Pons (tissue), 1 donor: Measurements from ENCODE around the gene TRPV2.

ENCODE experiments used
- DNase-seq: peaks from one replicate; pipeline ENCODE4 v3.0.0-alpha.2; 2016; ENCODE audit warnings: low spot score

The TRPV2 gene

DNA sequence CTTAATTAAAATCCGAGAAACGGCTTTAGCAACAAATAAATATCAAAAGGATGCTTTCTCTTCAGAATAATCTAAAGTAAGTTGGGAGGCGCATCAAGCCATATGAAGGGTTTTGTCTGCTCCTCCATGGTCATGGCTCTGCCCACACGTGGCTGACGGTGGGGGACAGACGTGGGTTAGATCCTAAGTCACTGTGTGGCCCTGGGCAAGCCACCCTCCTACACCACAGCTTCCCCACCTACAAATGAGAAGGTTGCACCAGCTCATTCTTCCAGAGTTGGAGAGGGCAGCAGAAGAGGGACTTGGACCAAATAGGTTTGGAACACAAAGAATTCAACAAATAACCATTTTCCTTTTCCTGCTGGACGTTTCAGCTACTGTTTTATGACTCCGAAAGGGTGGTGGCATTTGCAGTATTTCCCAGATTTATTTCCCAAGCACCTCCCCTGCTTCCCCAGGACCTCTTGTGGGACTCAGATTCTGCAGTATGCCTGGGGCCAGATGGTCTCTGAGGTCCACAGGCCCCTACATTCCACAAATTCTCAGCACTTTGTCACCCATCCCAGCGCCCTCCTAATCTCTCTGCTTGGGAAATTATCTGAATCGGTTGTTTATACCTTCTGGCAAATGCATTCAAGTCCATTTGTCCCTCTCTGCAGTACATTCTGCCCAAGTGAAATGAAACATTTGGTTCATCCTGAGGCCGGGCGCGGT, 58.8 kb downstream of the TRPV2 start:
- no peak for DNase-seq

DNA sequence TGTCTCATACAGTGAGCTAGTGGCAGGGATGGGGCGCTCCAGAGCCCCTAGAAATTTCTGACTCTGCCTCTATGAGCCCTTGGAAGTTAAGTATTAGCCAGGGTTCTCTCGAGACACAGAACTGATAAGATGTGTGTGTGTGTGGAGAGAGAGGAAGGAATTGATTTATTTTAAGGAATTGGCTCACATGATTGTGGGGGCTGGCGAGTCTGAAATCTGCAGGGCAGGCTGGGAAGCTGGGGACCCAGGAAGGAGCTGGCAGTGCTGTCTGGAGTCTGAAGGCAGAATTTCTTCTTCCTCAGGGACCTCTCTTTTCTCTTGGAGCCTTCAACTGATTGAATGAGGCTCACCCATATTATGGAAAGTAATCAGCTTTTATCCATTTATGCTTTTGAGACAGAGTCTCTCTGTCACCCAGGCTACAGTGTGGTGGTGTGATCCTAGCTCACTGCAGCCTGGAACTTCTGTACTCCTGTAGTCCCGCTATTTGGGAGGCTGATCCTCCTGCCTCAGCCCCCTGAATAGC, 59.9 kb downstream of the TRPV2 start:
- DNase-seq, result no peak

DNA sequence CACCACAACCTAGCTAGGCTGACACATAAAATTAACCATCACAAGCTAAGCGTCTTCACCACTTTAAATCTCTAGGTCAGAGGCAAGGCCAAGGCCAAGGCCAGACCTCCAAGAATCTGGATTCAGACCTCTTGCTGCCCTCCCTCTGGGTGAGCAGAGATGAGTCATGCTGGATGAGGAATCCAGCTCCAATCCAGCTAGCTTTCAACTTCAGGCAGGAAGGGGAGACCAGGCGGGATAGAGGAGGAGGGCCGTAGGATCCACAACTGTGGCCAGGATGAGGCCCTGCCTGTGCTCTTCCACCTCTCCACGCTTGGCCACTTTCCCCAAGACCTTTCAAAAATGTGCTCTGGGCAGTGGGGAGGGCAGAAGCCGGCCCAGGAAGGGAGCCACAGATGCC, 61.9 kb downstream of the TRPV2 start:
- DNase-seq, result no peak

DNA sequence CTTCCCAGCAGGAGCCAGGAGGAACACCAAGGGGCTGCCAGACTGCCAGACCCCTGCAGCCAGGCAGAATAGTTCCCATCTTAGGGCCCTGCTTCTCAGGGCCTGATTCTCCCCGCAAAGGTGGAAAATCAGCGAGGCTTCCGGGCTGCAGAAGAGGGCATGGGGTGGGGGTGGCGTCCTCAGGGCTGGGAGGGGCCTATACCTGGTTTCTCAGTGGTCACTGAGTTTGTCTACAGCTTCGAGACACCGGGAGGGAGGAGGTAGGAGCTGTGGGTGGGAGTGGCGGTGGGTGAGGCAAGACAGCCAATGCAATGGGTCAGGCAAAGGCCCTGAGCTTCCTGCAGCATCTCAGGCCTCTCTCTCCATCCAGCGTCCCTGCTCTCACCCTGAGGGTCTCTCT, 62.3 kb downstream of the TRPV2 start:
- no peak for DNase-seq

DNA sequence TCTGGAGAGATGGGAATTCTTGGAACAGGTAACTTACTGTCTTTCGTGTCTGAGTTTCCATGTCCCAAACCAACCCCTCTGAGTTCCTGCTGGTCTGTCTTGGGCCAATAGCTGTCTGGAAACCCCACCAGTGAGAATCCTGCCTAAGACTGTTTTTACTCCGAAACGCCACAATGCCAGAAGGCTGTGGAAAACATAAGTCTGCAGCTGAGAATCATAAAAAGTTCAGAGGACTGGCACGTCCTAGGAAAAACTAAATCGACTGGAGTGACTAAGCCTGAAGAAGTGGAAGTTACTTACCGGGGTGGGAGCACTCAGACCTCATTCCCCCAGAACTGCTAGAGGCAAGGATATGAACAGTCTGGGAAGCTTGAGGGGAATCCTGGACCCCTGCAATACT, 63.3 kb downstream of the TRPV2 start:
- no peak for DNase-seq

DNA sequence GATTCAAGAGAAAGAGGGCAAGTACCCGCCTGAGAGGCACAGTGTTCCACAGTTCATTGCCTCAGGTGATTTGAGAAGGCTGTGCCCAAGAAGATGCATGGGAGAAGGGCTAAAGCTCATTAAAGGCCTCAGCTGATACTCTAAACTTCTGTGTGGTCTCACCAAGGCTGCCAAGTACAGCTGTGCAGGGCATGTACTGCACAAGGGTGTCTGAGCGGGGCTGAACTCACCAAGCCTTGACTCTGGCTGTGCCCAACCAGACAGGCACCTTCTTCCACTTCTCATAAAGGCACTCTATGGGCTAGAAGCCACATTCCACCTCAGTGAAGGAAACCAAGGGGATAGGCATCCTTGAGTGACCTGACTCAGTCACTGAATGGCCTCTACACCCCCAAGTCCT, 63.9 kb downstream of the TRPV2 start:
- no peak for DNase-seq

DNA sequence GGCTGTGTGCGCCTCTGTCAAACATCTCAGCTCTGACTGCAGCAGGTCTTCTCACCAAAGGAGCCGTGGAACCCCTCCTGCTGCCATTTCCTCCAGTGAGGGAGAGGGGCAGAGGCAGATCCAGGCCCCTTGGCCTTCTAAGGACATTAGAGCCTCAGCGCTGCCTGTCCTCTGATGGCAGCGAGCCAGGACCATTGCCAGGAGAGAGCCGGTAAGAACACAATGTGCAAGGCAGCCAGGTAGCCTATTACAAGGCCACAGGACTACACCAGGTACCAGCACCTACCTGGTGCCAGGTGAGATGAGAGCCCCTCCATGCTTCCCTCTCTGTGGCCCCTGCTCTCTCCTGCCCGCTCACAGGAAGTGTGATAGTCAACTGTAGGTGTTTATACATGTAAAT, 65.6 kb downstream of the TRPV2 start:
- DNase-seq, result no peak

DNA sequence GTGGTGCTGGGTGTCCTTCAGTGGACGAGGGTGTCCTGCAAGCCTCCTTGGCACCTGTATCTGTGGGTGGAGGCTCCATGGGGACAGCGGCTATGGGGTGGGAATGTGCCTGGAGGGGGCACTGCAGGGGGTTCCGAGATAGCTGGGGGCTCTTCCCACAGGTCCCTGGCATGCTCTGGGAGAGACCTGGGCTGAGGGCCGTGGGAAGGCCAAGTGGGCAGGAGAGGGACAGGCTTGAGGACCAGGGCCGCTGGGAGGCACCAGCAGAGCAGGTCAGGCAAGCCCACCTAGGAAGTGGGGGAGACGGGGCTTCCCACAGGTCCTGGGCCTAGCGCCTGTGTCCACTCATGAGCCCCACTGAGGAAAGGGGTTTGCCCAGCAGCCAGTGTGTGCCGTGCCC, 66.9 kb downstream of the TRPV2 start:
- DNase-seq, result no peak

DNA sequence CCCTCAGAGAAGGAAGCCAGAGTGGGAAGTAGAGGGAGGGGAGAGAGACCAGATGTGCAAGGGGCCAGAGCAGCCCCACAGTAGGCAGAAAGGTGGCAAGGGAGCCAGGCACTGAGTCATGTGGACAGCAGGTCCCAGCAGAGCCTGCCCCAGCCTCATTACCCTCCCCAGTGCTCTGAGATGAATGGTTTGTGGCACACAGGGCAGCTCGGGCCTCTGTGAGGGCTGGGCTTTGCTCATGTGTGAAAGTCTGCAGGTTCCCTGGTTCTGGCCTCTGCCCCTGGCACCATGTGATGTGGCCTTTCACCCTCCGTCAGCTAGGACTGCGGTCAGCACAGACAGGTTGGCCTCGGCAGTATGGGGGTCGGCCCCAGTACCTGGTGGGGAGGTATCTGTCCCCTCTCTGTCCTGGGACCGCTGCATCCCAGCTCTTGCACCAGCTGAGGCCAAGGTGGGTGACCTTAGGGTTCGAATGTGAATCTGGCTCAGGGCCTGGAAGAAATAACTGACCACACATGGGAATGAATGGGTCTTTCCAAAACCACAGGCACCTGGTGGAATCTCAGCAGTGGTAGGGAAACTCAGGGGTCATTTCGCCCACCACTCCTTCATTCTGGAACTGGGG, 67.8 kb downstream of the TRPV2 start:
- no peak for DNase-seq

DNA sequence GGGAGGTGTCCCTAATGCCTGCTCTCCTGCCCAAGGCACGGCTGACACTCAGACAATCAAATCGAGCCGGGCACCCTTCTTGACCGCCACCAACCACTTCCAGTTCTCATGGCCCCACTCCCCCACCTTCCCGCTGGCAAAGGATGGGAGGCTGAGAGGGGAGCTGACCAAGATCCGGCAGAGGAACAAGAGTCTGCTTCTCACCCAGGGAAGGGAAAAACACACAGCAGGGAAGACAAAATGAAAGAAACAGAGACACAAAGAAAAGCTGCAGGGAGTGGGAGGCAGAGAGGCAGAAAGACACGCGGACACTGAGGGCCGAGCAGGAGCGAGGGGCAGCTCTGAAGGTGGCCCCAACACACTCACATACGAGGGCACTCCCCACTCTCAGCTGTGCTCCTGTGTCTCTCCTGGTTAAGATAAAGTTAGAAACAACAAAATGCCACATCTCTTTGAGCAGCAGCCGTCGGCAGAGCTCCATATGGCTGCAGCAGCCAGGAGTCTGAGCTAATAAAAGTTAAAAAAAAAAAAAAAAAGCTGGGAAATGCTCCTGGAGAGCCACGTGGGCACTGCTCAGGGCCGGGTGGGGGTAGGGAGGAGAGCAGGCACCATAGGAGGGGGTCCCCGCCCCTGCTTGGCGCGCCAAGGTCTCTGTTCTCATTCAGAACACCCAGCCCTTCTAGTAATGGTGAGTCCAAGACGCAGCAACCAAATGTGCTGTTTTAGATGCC, 69.2 kb downstream of the TRPV2 start:
- DNase-seq, result no peak
